ENCODE data around the gene NFAT5.
"Not testable (repeated sequence)": the region's sequence is repeated elsewhere in the genome, so short reads cannot be mapped to it uniquely, and the experiment has no call there.

NFAT5 gene

GRCh38 chr16:69555437-69555836 is 10.3 kb upstream of the NFAT5 start:
- DNase-seq (ENCODE audit: low read depth in 1 of 2, low spot score in 1 of 2), result no peak

- no peak for DNase-seq (ENCODE audit: low read depth in 1 of 2, low spot score in 1 of 2)
Measured at GRCh38 chr16:69555867-69556266, 9.9 kb upstream of the NFAT5 start.

GRCh38 chr16:69559164-69559563 is 6.6 kb upstream of the NFAT5 start:
- DNase-seq (ENCODE audit: low read depth in 1 of 2, low spot score in 1 of 2), result no peak

GRCh38 chr16:69561367-69561766 is 4.4 kb upstream of the NFAT5 start:
- DNase-seq (ENCODE audit: low read depth in 1 of 2, low spot score in 1 of 2), result not testable (repeated sequence)

- DNase-seq (ENCODE audit: low read depth in 1 of 2, low spot score in 1 of 2), result no peak
Measured at GRCh38 chr16:69561901-69562300, 3.9 kb upstream of the NFAT5 start.

- no peak for DNase-seq (ENCODE audit: low read depth in 1 of 2, low spot score in 1 of 2)
Measured at GRCh38 chr16:69562813-69563212, 3.0 kb upstream of the NFAT5 start.

- peak in 1 of 2 donors; percentile 42 for DNase-seq (ENCODE audit: low read depth in 1 of 2, low spot score in 1 of 2)
Measured at GRCh38 chr16:69563605-69564580, 1.9 kb upstream of the NFAT5 start.

- DNase-seq (ENCODE audit: low read depth in 1 of 2, low spot score in 1 of 2), result no peak
Measured at GRCh38 chr16:69564845-69565670, 708 bp upstream of the NFAT5 start.

GRCh38 chr16:69566240-69566980 is 644 bp downstream of the NFAT5 start:
- DNase-seq (ENCODE audit: low read depth in 1 of 2, low spot score in 1 of 2), result peak in 1 of 2 donors; percentile 7

- no peak for DNase-seq (ENCODE audit: low read depth in 1 of 2, low spot score in 1 of 2)
Measured at GRCh38 chr16:69566981-69567680, 1.4 kb downstream of the NFAT5 start.

GRCh38 chr16:69568676-69569075 is 2.9 kb downstream of the NFAT5 start:
- DNase-seq (ENCODE audit: low read depth in 1 of 2, low spot score in 1 of 2), result no peak

- not testable (repeated sequence) for DNase-seq (ENCODE audit: low read depth in 1 of 2, low spot score in 1 of 2)
Measured at GRCh38 chr16:69578771-69579170, 13.0 kb downstream of the NFAT5 start.

- DNase-seq (ENCODE audit: low read depth in 1 of 2, low spot score in 1 of 2), result no peak
Measured at GRCh38 chr16:69579783-69580481, 14.2 kb downstream of the NFAT5 start.

GRCh38 chr16:69581297-69581696 is 15.5 kb downstream of the NFAT5 start:
- DNase-seq (ENCODE audit: low read depth in 1 of 2, low spot score in 1 of 2), result no peak

GRCh38 chr16:69584493-69584892 is 18.7 kb downstream of the NFAT5 start:
- not testable (repeated sequence) for DNase-seq (ENCODE audit: low read depth in 1 of 2, low spot score in 1 of 2)

GRCh38 chr16:69589434-69590269 is 23.9 kb downstream of the NFAT5 start:
- DNase-seq (ENCODE audit: low read depth in 1 of 2, low spot score in 1 of 2), result no peak

- DNase-seq (ENCODE audit: low read depth in 1 of 2, low spot score in 1 of 2), result no peak
Measured at GRCh38 chr16:69590590-69590989, 24.8 kb downstream of the NFAT5 start.

- DNase-seq (ENCODE audit: low read depth in 1 of 2, low spot score in 1 of 2), result no peak
Measured at GRCh38 chr16:69593751-69594255, 28.0 kb downstream of the NFAT5 start.

All from activated T-helper 1 cell treated with anti-CD3 and anti-CD28 coated beads, Interleukin-2, amount 50 U/mL, for 16 hours (primary cell).